Ishikawa (cell line): Measurements from ENCODE around the gene SLC25A26.

Experiments used
- CREB1 ChIP-seq: IDR thresholded peaks from 2 replicates; pipeline ENCODE4 v1.6.1; 2012; ENCODE audit warnings: low read depth
- EP300 ChIP-seq: IDR thresholded peaks from 2 replicates; pipeline ENCODE4 v1.6.1; 2012; ENCODE audit warnings: borderline replicate concordance
- RAD21 ChIP-seq: IDR thresholded peaks from 2 replicates; pipeline ENCODE4 v1.6.1; 2012; ENCODE audit warnings: low read depth
- TAF1 ChIP-seq: IDR thresholded peaks from 2 replicates; pipeline ENCODE4 v1.6.1; 2012; ENCODE audit warnings: low read depth, mild to moderate bottlenecking
- YY1 ChIP-seq: IDR thresholded peaks from 2 replicates; pipeline ENCODE4 v1.6.1; 2012; ENCODE audit warnings: low read depth

GRCh38 chr3:66353530-66353929, 132.7 kb downstream of the SLC25A26 start:
- TF ChIP-seq EP300 (no peak), TAF1 (no peak), CREB1 (no peak), YY1 (no peak), RAD21 (no peak)
